PC-9 (cell line): Measurements from ENCODE around the gene DNAJC30. TPM values are rescaled to one million over a fixed set of nuclear protein-coding genes. Genes with fewer than 3 reads are reported as not detected.

Experiments used
- BruUV-seq: library from RNA; stranded (reverse); fragments of 400-500 nt; replicated peaks from 2 replicates; lab custom pipeline; 2021; lab: Mats Ljungman, UMichigan
- CTCF ChIA-PET: fragments of 300-600 bp; sonication (Branson Sonifier 250); formaldehyde crosslinking; loops from one replicate; lab custom pipeline; 2022; ENCODE audit warnings: antibody characterized with exemption; lab: Charles Lee
- POLR2A ChIA-PET: fragments of 300-600 bp; sonication (Branson Sonifier 250); formaldehyde crosslinking; loops from one replicate; lab custom pipeline; 2022; ENCODE audit warnings: antibody characterized with exemption; ENCODE audit not compliant: unreplicated experiment; lab: Charles Lee
- DNase-seq, 2 experiments: peaks; one replicate each; pipeline versions ENCODE4 v3.0.0 to v3.0.0-alpha.2; 2015 to 2022; ENCODE audit warnings: mixed read lengths in 1 of 2
- H2AFZ ChIP-seq: fragments of 200-600 bp; sonication (generic); 2 replicates; pipeline ENCODE4 v1.8.1; 2017; ENCODE audit warnings: antibody characterized with exemption
- H3F3A ChIP-seq: fragments of 200-600 bp; sonication (generic); 2 replicates; pipeline ENCODE4 v1.8.1; 2017; ENCODE audit warnings: antibody characterized with exemption, mild to moderate bottlenecking, low read depth; ENCODE audit not compliant: insufficient read depth
- H3K27ac ChIP-seq: fragments of 200-600 bp; sonication (generic); 2 replicates; pipeline ENCODE4 v1.6.1; 2016; ENCODE audit warnings: mixed run types
- H3K27me3 ChIP-seq: fragments of 200-600 bp; sonication (generic); 2 replicates; pipeline ENCODE4 v1.6.1; 2016; ENCODE audit warnings: low read depth, mixed run types; ENCODE audit not compliant: insufficient read depth
- H3K36me3 ChIP-seq: fragments of 200-600 bp; sonication (generic); 2 replicates; pipeline ENCODE4 v1.6.1; 2016; ENCODE audit warnings: low read depth, mixed run types
- H3K4me1 ChIP-seq: fragments of 200-600 bp; sonication (generic); replicated peaks from 2 replicates; pipeline ENCODE4 v1.6.1; 2016; ENCODE audit warnings: mixed run types; ENCODE audit not compliant: insufficient read depth
- H3K4me2 ChIP-seq: fragments of 200-600 bp; sonication (generic); 2 replicates; pipeline ENCODE4 v1.6.1; 2017; ENCODE audit warnings: mixed run types
- H3K4me3 ChIP-seq: fragments of 200-600 bp; sonication (generic); 2 replicates; pipeline ENCODE4 v1.6.1; 2016; ENCODE audit warnings: mixed run types
- H3K79me2 ChIP-seq: fragments of 200-600 bp; sonication (generic); 2 replicates; pipeline ENCODE4 v1.6.1; 2017; ENCODE audit warnings: low read depth, mixed run types
- H3K9me2 ChIP-seq: fragments of 200-600 bp; sonication (generic); 2 replicates; pipeline ENCODE4 v1.8.1; 2017; ENCODE audit warnings: mild to moderate bottlenecking; ENCODE audit not compliant: insufficient read depth
- H3K9me3 ChIP-seq: fragments of 200-600 bp; sonication (generic); 2 replicates; pipeline ENCODE4 v1.8.1; 2016; ENCODE audit warnings: low read depth; ENCODE audit not compliant: insufficient read depth
- H4K20me1 ChIP-seq: fragments of 200-600 bp; sonication (generic); 2 replicates; pipeline ENCODE4 v1.8.1; 2017; ENCODE audit not compliant: insufficient read depth
- EZH2 ChIP-seq: fragments of 200-600 bp; sonication (generic); IDR thresholded peaks from 2 replicates; pipeline ENCODE4 v1.8.0; 2017; ENCODE audit warnings: antibody characterized with exemption, low read depth
- intact Hi-C: fragments of 100-400 bp; cut with micrococcal nuclease; formaldehyde crosslinking; loops from one replicate; pipeline ENCODE4 v1.10.0; 2022; ENCODE audit not compliant: unreplicated experiment
- total RNA-seq: library from RNA; stranded (reverse); gene quantifications from 2 replicates; pipeline ENCODE4 v1.2.3, GENCODE V29; 2021
- TF ChIP-seq, protein P1 (sequence below): fragments of 200-600 bp; sonication (generic); conservative IDR thresholded peaks from 2 replicates; pipeline ENCODE4 v1.6.1; 2017; ENCODE audit warnings: mixed run types, antibody characterized with exemption, mild to moderate bottlenecking, moderate library complexity

DNAJC30 gene
- total RNA-seq, 1 experiment from 2014 or later: 9.5 TPM

DNA sequence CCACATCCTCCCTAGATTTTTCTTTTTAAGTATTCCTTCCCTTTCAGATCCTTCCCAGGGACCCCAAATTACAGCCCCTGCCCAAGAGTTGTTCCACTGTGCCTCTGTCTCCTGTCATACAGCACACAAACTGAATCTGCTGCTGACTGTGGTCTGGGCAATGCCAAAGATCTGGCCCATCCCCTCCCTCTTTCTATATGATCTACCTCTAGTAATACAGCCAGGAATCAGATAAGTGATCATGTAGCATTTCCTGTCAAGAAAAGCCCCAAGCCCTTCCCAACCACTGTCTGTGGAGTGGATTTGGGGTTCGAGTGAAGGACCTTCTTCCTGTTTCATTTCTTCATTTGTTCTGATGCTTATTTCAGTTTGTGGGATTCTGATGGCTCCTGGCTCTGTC is 29.5 kb upstream of the DNAJC30 start:
- H3K27me3 ChIP-seq: no peaks in the 10 kb centered on the region
- H3K9me2 ChIP-seq: no peaks in the 10 kb centered on the region
- H3K4me3 ChIP-seq: no peak overlapping the region
- H3K4me1 ChIP-seq: peaks cover 44% of the 10 kb centered on the region
- ChIA-PET CTCF (no interaction called here), POLR2A (no interaction called here)
- BruUV-seq: no TSS peak
- intact Hi-C loops: no loop called here
- H2AFZ ChIP-seq: no peak overlapping the region
- TF ChIP-seq, protein P1, sequence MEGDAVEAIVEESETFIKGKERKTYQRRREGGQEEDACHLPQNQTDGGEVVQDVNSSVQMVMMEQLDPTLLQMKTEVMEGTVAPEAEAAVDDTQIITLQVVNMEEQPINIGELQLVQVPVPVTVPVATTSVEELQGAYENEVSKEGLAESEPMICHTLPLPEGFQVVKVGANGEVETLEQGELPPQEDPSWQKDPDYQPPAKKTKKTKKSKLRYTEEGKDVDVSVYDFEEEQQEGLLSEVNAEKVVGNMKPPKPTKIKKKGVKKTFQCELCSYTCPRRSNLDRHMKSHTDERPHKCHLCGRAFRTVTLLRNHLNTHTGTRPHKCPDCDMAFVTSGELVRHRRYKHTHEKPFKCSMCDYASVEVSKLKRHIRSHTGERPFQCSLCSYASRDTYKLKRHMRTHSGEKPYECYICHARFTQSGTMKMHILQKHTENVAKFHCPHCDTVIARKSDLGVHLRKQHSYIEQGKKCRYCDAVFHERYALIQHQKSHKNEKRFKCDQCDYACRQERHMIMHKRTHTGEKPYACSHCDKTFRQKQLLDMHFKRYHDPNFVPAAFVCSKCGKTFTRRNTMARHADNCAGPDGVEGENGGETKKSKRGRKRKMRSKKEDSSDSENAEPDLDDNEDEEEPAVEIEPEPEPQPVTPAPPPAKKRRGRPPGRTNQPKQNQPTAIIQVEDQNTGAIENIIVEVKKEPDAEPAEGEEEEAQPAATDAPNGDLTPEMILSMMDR: no peak
- no peak for TF ChIP-seq EZH2
- no peak for DNase-seq
- no peak overlapping the region for H3K4me2 ChIP-seq
- H3K79me2 ChIP-seq: peaks cover 85% of the 10 kb centered on the region
- H3K9me3 ChIP-seq: no peaks in the 10 kb centered on the region
- peaks cover 74% of the 10 kb centered on the region for H3F3A ChIP-seq
- peaks cover 17% of the 10 kb centered on the region for H3K36me3 ChIP-seq
- no peak overlapping the region for H3K27ac ChIP-seq
- H4K20me1 ChIP-seq: peaks cover 65% of the 10 kb centered on the region

DNA sequence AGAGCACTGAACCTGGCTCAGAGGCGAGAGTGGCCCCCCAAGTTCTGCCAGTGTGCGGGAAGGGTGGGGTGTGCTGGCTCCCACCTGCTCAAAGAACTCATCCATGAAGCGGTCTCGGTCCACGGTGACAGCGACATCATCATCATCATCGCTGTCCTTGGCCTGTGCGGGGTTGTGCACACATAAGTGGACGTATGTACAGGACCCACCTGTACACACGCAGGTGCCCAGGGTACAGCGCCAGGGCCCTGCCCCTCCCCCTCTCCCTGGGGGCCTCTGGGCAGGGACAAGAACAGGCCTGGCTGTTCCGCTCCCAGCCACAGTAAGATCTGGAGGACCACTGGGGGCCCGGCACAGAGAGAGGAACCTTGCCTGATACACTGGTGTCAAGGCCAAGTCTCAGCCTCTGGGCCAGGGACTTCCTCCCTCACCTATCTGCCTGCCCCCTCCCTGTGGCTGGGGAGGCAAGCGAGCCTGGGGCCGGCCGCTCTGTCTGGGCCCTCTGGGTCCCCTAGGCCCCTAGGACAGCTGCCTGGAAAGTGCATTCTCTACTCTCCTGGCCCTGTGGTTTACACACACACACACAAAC is 25.8 kb upstream of the DNAJC30 start:
- H3K27me3 ChIP-seq: no peaks in the 10 kb centered on the region
- no peaks in the 10 kb centered on the region for H3K9me3 ChIP-seq
- BruUV-seq: no TSS peak
- H3K4me3 ChIP-seq: no peak overlapping the region
- H3F3A ChIP-seq: peaks cover 78% of the 10 kb centered on the region
- H3K79me2 ChIP-seq: peaks cover 62% of the 10 kb centered on the region
- intact Hi-C loops: no loop called here
- peaks cover 45% of the 10 kb centered on the region for H4K20me1 ChIP-seq
- no peak overlapping the region for H2AFZ ChIP-seq
- peaks cover 34% of the 10 kb centered on the region for H3K36me3 ChIP-seq
- H3K9me2 ChIP-seq: no peaks in the 10 kb centered on the region
- H3K4me2 ChIP-seq: no peak overlapping the region
- H3K4me1 ChIP-seq: peaks cover 36% of the 10 kb centered on the region
- H3K27ac ChIP-seq: no peak overlapping the region
- TF ChIP-seq EZH2: no peak
- TF ChIP-seq, protein P1: no peak
- peak in 1 of 2 experiments; percentile 18 for DNase-seq
- CTCF ChIA-PET: no interaction called here
- POLR2A ChIA-PET: no interaction called here

GRCh38 chr7:73707045-73707631 is 23.9 kb upstream of the DNAJC30 start:
- Histone ChIP-seq H3K27me3 (no peaks in the 10 kb centered on the region), H4K20me1 (peaks cover 26% of the 10 kb centered on the region), H3K4me2 (peak overlapping the region; percentile 76), H3K27ac (peak overlapping the region; percentile 85), H3K9me2 (no peaks in the 10 kb centered on the region), H3K9me3 (no peaks in the 10 kb centered on the region), H3K79me2 (peaks cover 43% of the 10 kb centered on the region), H2AFZ (no peak overlapping the region), H3K4me3 (peak overlapping the region; percentile 25; the same call in 1 of the 2 replicates), H3K4me1 (peaks cover 34% of the 10 kb centered on the region), H3F3A (peaks cover 75% of the 10 kb centered on the region), H3K36me3 (peaks cover 21% of the 10 kb centered on the region; the same call in 1 of the 2 replicates)
- intact Hi-C loops: loop anchor here (1.0 kb wide), 1 partner anchor 8 kb away; no protein-coding TSS in a partner anchor
- TF ChIP-seq, protein P1: no peak
- TF ChIP-seq EZH2: no peak
- ChIA-PET CTCF (interaction anchor here (1.0 kb wide), 1 partner anchor 315 kb away, joined by 5 read pairs; no protein-coding TSS in a partner anchor), POLR2A (interaction anchor here (0.5 to 1.5 kb wide), 7 partner anchors 9 to 135 kb away, joined by 3 to 11 read pairs (median 5); partner anchors contain the start of genes CLDN3 and METTL27)
- BruUV-seq: no TSS peak
- peak; percentile 95 to 99 for DNase-seq
